ENCODE results near the gene PTCD1.

The PTCD1 gene

DNA sequence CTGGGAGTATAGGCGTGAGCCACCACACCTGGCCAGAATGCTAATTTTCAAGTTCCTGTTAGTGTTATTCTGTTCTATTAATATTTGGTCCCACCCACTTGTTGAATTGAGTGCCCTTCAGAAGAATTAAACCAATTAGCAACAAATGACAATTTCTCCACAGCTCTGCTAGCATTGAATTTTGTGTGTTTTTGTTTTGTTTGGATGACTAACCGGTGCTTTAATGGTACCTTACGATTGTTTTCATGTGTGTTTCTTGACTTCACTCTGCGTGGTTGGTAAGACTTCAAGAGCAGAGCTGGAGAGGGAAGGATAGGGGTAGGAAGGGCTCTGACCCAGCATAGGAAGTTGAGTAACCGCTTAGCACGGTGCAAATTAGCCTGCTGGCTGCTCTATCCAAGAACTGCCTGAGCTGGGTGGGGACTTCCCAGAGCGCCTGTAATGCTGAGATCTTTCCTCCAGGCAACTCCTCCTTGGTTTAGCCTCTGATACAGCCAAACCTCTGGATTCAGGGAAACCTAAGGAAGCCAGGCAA lies 59.5 kb downstream of the PTCD1 start:
- Histone ChIP-seq H3K27ac (peak overlapping the region; percentile 80), H3K4me3 (ENCODE audit: low read depth, low read length) (no peak overlapping the region), H3K27me3 (replicated peaks) (no peaks in the 10 kb centered on the region), H3K36me3 (replicated peaks) (peaks cover 27% of the 10 kb centered on the region)
- in situ Hi-C loops (cut with HindIII; ENCODE audit: low pct_ligation_motif_present, low sequenced_read_pairs), result no loop called here
- DNase-seq, result peak; percentile 85
- TF ChIP-seq, protein P1, sequence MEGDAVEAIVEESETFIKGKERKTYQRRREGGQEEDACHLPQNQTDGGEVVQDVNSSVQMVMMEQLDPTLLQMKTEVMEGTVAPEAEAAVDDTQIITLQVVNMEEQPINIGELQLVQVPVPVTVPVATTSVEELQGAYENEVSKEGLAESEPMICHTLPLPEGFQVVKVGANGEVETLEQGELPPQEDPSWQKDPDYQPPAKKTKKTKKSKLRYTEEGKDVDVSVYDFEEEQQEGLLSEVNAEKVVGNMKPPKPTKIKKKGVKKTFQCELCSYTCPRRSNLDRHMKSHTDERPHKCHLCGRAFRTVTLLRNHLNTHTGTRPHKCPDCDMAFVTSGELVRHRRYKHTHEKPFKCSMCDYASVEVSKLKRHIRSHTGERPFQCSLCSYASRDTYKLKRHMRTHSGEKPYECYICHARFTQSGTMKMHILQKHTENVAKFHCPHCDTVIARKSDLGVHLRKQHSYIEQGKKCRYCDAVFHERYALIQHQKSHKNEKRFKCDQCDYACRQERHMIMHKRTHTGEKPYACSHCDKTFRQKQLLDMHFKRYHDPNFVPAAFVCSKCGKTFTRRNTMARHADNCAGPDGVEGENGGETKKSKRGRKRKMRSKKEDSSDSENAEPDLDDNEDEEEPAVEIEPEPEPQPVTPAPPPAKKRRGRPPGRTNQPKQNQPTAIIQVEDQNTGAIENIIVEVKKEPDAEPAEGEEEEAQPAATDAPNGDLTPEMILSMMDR (IDR thresholded peaks at IDR 0.05; ENCODE audit: low read depth, low read length, missing control alignments), result peak; percentile 10

- H3K27me3 ChIP-seq (replicated peaks), result no peaks in the 10 kb centered on the region
- TF ChIP-seq, protein P1 (IDR thresholded peaks at IDR 0.05; ENCODE audit: low read depth, low read length, missing control alignments), result no peak
- H3K4me3 ChIP-seq (ENCODE audit: low read depth, low read length), result peak overlapping the region; percentile 78
- in situ Hi-C loops (cut with HindIII; ENCODE audit: low pct_ligation_motif_present, low sequenced_read_pairs), result no loop called here
- peaks cover 9% of the 10 kb centered on the region for H3K36me3 ChIP-seq (replicated peaks)
- DNase-seq, result peak; percentile 33
- H3K27ac ChIP-seq, result peak overlapping the region; percentile 44
These were observed 63.4 kb downstream of the PTCD1 start for GRCh38 chr7:99375070-99375807.

GRCh38 chr7:99374111-99375064 lies 64.2 kb downstream of the PTCD1 start, which contains the start of gene ARPC1B:
ARPC1B (plus strand) TSS chr7:99374730; CDS start chr7:99385715, 10,985 bp downstream.
- Histone ChIP-seq H3K27me3 (replicated peaks) (no peaks in the 10 kb centered on the region), H3K27ac (peak within 1 kb of the TSS; percentile 44), H3K36me3 (replicated peaks) (peaks cover 9% of the 10 kb centered on the region), H3K4me3 (ENCODE audit: low read depth, low read length) (peak within 1 kb of the TSS; percentile 78)
- TF ChIP-seq, protein P1 (IDR thresholded peaks at IDR 0.05; ENCODE audit: low read depth, low read length, missing control alignments), result no peak
- DNase-seq, result peak; percentile 51
- in situ Hi-C loops (cut with HindIII; ENCODE audit: low pct_ligation_motif_present, low sequenced_read_pairs), result no loop called here

- H3K27ac ChIP-seq, result no peak overlapping the region
- H3K4me3 ChIP-seq (ENCODE audit: low read depth, low read length), result no peak overlapping the region
- DNase-seq, result no peak
- H3K36me3 ChIP-seq (replicated peaks), result peaks cover 8% of the 10 kb centered on the region
- in situ Hi-C loops (cut with HindIII; ENCODE audit: low pct_ligation_motif_present, low sequenced_read_pairs), result no loop called here
- H3K27me3 ChIP-seq (replicated peaks), result no peaks in the 10 kb centered on the region
- TF ChIP-seq, protein P1 (IDR thresholded peaks at IDR 0.05; ENCODE audit: low read depth, low read length, missing control alignments), result no peak
These were observed 65.2 kb downstream of the PTCD1 start for GRCh38 chr7:99373091-99374066.
